ENCODE data around the gene NAV3.

DNA sequence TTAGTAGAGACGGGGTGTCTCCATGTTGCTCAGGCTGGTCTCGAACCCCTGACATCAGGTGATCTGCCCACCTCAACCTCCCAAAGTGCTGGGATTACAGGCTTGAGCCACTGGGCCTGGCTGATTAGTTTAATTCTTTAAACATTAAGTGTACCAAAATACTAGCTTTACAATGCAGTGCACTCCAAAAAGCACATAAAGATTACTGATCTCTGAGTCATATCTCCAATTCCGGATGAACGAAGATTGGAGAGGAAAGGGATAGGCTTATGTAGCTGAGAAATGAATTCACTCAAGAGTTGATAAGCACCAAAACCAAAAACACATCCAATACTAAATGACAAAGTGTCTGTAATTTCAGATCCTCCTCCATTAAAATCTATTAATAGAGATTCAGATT, 15.1 kb downstream of the NAV3 start:
- TF ChIP-seq POLR2AphosphoS5 (IDR thresholded peaks at IDR 0.05; ENCODE audit: low read depth, low read length) (no peak), POLR2A (IDR thresholded peaks at IDR 0.05; ENCODE audit: low read depth, low read length) (no peak), TAF1 (IDR thresholded peaks at IDR 0.05; ENCODE audit: low read depth, low read length) (no peak), POU2F2 (IDR thresholded peaks at IDR 0.05; ENCODE audit: low read depth, low read length) (no peak), PAX5 (IDR thresholded peaks at IDR 0.05; ENCODE audit: insufficient read depth, low read length, severe bottlenecking) (no peak), SPI1 (IDR thresholded peaks at IDR 0.05; ENCODE audit: low read depth, low read length) (no peak)
